ENCODE results near the gene CACNA1A.

The CACNA1A gene

DNA sequence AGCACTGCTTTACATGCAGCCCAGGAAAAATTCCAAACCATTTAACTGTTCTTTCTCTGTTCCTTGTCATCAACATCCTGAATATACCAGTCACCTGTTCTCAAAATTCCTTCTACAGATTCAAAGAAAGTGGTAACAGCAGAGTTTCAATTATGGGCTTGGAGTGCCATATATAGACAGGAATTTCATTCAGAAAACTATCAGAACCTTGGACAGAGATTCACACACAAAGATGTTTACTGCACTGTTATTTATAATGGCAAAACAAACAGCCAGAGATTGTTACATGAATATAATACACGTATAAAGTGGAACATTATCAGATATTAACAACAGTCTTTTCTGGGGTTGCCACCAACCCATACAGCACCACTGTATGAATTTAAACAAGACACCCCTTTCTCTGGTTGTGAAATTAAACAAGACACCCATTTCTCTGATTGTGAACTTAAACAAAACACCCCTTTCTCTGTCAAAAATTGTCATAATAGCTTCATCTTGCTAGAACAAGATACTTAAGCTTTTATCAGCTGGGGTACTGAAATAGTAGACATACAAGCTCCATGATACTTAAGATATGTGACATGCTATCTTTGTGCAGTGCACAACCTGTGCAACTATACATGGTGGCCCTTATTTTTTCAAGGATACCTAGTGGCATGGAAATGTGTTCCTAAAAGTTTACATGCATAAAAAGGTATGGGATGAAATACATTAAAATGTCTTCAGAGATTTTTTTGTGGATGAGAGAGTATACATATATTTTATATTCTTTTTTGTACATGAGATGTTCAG lies 12.6 kb downstream of the CACNA1A start:
- DNase-seq (ENCODE audit: low read depth), result no peak

DNA sequence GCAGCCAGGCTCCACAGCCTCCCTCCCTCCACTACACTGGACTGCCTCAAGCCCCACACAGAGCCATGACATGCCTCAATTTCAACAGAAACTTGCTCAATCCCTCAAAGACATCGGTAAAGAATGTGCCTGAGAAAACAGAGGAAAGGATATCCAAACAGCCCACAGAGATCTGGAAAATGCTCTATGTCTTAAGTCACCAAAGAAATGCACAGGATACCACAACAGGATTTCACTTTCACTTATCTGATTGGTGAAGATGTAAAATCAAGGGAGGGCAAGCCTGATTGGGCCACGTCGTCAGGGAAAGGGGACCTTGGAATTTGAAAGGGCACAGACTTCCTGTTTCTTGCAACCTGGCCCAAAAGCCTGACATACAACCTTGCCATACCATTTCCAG lies 14.2 kb downstream of the CACNA1A start:
- DNase-seq (ENCODE audit: low read depth), result no peak

DNA sequence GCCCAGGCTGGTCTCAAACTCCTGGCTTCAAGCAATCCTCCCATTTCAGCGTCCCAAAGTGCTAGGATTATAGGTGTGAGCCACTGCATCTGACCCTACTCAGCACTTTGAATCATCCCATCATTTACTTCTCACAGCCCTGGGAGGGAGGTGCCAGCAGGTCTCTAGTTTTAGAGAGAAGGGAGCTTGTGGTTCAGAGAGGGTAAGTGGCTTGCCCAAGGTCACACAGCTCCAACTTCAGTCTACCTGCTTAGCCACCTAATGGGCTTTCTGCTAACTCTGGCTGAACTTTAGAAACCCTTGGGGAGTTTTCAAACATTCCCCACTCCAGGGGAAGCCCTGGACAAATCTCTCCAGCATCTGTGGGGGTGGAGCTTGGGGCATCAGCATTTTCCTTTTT lies 18.3 kb downstream of the CACNA1A start:
- DNase-seq (ENCODE audit: low read depth), result no peak

DNA sequence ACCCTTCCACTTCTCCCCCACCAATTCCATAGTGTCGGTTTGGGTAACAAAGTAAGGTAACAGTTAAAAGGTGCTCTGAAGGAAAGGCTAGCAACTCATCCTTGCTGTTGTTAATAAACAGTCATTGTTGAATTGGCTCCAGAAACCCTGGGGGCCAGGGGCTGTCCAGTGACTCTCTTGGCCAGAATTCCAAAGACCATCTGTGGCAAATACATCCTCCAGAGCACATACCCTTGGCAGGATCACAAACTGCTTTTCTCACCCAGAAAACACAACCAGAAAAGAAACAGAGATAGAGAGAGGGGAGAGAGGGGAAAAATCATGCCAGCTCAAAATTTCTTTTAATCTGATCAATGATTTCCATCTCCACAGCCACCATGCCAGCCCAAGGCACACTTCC lies 22.1 kb downstream of the CACNA1A start:
- DNase-seq (ENCODE audit: low read depth), result no peak

DNA sequence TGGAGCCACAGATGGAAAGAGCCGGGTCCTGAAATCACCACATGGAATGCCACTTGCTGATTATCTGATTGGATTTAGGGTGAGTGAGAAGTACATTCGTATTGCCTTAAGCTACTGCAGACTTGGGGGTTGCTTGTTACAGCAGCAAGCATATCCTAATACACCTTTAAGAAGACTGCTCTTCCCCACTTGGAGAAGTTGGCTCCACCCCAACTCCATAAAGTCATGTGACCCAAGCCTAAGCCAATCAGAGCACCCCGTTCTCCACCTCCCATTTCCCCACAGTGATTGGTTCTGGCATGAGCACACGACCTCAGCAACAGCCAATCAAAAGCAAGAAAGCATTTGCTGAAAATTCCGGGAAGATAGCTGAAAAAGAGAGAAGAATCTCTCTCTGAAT lies 23.1 kb downstream of the CACNA1A start:
- no peak for DNase-seq (ENCODE audit: low read depth)

DNA sequence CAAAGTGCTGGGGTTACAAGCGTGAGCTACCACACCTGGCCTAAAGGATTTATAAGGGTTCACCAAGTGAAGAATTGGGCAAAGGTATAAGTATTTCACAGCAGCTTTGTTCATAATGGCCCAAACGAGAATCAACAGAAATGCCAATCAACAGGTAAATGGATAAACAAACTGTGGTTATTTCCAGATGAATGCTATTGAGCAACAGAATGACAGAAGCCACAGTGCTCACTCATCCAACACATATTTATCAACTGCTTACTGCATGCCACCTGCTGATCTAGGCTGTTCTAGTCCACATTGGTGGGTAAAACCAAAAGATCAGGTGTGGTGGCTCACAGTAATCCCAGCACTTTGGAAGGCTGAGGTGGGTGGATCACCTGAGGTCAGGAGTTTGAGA lies 27.7 kb downstream of the CACNA1A start:
- no peak for DNase-seq (ENCODE audit: low read depth)

DNA sequence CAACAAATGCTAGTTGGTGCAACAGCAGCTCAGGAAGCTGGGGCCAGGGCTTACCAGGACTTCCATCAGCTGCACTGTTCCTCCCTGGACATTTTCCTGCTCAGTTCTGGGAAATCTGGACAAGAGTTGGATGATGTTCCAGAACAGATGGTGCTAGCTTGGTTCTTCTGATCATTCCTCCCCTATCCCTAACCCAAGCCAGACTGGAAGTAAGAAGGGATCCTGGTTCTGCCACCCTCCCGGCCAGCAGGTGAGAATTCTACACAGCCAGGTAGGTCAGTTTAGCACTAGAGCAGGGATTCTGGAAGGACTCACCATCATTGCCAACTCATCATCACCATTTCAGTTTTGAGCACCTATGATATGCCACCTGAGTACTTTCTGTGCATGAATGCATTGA lies 30.2 kb downstream of the CACNA1A start:
- DNase-seq (ENCODE audit: low read depth), result no peak

DNA sequence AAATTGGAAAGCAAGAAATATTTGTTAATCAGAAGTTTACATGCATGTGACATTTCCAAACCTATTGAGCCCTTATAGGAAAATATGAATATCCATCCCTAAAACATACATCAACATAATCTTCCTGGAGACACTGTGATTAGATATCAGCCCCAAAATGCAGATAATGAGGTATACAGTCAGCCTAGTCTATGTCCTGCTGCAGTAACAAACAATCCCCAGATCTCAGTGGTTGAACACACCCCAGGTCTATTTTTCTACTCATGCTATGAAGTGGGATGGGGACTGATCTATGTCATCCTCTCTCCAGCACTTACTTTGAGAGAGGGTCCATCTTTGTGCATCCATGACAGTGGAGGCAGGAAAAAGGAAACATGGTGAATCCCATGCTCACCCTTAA lies 31.2 kb downstream of the CACNA1A start:
- DNase-seq (ENCODE audit: low read depth), result no peak

DNA sequence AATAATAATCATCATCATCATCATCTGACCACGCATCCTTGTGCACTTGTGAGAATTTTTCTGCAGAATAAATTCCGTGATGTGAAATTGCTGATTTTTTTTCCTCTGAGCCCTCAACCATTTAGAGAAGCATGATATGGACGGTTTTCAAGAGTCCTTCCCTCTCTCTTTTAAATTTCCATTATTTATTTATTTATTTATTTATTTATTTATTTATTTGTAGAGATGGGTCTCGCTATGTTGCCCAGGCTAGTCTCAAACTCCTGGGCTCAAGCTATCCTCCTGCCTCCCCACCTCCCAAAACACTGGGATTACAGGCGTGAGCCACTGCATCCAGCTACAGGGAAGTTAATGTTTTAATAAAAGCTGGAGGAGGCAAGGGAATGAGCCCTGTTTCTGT lies 39.6 kb downstream of the CACNA1A start:
- DNase-seq (ENCODE audit: low read depth), result no peak

DNA sequence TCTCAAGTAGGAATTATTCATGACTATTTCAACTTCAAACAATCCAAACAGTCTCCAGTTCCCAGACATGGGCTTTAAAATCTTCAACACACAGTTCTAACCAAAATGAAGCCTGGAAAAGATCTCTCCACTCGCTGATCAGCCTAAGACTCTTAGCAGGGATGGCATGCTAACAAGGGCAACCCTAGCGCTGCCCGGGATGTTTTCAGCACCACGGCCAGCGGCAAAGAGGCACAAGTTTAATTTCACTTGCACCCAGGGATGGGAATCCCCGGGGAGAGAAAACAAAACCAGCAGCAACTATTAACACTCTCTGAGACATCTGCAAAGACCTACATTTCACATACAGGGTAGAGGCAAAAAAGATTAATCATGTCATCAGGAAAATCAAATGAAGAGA lies 43.0 kb downstream of the CACNA1A start:
- DNase-seq (ENCODE audit: low read depth), result no peak

DNA sequence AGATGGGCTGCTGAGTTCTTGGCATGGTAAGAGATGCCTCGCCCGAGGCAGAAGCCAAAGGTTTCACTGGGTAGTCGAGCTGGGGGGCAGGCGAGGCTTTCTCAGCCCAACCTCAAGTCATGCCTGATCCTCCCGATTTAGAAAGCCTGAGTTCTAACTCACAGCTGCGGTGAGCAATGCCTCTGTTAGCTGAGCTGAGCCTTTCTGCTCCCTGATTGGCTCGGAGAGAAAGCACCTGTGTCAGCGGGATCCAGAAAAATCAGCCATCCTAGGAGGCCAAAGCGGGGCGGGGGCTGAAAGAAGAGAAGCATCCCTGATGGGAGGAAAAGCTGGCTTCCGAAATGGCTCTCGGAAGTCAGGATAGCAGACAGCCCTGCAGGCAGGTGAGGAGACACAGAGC lies 44.7 kb downstream of the CACNA1A start:
- DNase-seq (ENCODE audit: low read depth), result no peak

DNA sequence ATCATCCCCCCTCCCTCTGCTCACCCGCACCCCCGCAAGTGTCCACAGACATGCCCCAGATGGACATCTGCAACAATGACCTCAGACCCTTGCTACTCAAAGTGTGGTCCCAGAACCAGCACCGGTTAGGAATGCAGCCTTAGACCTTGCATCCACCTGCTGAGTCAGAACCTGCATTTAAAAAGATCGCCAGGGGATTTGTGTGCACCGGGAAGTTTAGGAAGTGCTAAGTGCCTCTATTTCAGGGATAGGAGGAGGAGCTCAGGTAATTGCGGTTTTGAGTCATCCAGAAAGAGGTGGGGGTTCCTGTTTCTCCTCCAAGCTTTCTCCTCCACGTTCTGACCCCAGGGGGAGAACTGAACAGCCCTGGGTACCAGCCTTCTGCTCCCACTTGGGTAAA lies 46.2 kb downstream of the CACNA1A start:
- no peak for DNase-seq (ENCODE audit: low read depth)

DNA sequence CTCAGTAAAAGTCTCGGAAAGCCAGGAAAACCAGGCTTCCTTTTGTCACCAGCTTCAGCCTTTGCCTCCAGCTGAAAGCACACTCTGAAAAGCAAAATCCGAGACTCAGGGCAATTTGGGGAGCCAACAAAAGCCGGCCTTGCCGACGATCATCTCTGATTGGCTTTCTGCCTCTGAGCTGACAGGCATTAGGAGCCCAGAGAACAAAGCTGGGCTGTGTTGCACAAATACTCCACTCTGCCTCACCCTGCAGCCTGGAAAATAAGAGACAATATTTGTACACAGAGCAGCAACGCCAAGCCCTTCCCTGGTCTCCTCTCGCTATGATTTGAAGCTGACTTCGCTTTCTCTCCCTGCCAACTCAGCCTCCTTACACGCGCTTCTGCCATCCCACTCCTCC lies 46.9 kb downstream of the CACNA1A start:
- no peak for DNase-seq (ENCODE audit: low read depth)

DNA sequence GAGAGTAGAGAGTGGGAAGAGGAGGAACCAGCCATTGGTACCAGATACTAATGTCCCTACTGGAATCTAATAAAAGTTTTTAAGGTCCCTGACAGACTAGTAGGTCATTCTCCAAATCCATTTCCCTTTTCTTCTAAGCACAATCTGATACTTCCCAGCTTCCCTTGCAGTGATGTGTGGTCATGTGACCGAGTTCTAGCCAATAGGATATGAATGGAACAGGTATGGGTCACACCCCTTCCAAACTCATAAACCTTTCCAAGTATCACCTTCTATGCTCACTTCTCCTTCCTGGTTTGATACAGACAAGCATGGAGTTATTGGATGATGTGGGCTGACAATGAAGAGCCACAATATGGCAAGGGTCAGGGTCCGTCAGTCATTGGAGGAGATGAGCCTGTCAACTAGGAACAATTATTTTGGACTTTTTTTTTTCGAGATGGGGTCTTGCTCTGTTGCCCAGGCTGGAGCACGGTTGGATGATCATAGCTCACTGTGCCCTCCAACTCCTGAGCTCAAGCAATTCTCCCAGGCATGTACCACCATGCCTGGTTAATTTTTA lies 54.8 kb downstream of the CACNA1A start:
- DNase-seq (ENCODE audit: low read depth), result no peak

DNA sequence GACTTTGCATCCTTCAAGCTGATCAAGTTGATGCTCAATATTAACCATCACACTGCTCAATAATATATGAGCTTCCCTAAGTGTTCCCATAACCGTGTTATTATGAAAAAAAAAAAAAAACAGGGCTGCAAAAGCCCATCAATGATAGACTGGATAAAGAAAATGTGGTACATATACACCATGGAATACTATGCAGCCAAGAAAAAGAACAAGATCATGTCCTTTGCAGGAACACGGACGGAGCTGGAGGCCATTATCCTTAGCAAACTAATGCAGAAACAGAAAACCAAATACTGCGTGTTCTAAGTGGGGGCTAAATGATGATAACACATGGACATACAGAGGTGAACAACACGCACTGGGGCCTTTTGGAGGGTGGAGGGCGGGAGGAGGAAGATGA lies 58.3 kb downstream of the CACNA1A start:
- DNase-seq (ENCODE audit: low read depth), result no peak

DNA sequence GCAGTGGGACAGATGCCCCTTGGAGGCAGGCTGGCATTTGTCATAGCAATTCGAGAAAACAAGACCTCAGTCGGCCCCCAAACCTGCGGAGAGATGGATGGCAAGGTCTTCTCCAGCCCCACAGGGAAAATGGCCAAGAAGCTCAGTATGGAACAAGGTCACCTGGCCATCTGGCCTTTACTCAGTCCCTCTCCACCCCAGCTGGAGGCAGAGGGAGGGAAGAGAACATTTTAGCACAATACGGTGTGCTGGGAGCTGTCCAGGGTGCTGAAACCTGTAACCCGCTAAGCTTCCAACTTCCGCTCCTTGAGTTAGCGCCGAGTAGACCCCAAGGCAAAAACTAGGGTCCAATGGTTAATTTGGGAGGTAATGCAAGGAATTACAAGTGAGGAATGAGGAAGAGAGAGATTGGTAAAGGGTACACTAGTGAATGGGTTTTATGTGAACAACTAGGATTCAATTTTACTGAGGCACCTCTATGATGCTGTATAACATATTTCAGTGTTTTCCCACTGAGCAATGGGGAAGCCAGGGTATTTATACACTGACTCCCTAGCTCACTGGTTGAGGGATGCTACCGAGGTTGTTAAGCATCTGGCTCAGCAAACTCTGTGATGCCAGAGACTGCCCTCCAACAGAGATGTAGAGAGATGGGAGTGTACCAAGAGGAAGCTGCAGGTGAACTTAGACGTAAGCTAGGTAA lies 64.3 kb downstream of the CACNA1A start:
- DNase-seq (ENCODE audit: low read depth), result peak; percentile 23

DNA sequence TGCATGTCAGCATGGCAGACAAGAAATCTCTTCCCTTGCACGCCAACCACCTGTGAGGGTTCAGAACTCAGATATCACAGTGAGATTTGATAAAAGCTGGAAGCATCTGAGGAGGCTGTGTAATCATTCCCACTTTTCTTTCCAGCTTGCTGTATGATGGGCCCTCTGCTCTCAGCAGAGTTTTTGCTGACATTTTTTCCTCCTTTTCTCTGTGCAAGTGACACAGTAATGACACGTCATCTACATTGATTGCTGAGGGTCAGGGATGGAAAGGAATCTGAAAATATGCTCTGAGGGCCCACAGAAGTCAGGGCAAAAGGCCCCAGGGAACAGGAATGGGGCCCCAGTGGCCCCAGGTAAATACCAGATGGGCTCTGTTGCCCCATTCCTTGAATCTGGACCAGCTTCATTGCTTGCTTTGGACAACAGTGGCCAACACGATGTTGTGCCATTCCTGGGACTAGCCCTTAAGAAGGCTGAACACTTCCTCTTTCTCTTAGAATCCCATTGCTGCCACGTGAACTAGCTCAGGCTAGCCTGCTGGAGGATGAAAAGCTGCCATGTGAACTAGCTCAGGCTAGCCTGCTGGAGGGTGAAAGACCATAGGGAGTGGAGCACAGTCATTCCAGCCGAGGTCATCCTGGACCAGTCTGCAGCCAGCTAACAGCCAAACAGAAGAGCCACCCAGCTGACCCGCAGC lies 68.2 kb downstream of the CACNA1A start:
- no peak for DNase-seq (ENCODE audit: low read depth)

DNA sequence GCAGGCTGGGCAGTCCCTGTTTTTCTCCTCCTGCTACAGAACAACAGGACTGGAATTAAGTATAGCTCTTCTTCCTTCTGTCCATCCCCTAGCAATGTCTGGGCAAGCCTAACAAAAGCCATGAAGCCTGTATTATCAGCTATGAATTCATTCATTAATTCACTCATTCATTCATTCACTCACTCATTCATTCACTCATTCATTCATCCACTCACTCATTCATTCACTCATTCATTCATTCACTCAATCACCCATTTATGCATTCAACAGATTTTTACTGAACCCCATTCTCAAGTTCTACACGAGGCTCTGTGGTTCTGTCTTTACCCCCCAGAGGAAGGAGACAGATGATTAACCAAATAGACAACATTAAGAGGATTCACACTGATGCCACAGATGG lies 69.9 kb downstream of the CACNA1A start:
- no peak for DNase-seq (ENCODE audit: low read depth)

DNA sequence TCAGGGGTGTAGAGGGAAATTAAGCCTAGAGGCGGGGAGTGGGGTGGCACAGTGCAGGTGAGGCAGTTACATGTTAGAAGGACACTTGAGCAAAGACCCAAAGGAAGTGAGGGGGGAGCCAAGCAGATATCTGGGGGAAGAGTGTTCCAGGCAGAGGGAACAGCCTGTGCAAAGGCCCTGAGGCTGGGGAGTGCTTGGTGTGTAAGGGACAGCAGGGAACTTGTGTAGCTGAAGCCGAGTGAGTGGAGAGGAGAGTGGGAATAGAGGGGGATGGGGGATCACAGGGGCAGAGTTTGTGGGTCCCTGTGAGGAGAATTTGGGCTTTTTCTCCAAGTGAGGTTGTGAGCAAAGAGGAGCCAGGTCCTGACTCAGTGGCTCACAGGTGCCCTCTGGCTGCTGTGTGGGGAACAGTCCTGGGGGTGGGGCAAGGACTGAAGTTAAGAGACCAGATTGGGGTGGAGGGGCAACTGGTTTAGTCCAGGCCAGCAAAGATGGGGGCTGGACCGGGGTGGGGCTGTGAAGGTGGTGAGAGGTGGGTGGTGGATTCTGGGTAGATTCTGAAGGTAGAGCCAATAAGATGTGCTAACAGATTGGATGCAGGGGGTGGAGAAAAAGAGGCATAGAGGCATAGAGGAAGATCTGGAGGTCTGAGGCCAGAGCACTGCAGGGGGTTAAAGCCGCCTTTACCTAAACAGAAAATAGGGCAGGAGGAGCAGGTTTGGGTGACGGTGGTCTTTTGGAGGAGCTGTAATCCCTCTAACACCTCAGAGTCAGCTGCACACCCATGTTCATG lies 75.3 kb downstream of the CACNA1A start:
- DNase-seq (ENCODE audit: low read depth), result peak; percentile 41

DNA sequence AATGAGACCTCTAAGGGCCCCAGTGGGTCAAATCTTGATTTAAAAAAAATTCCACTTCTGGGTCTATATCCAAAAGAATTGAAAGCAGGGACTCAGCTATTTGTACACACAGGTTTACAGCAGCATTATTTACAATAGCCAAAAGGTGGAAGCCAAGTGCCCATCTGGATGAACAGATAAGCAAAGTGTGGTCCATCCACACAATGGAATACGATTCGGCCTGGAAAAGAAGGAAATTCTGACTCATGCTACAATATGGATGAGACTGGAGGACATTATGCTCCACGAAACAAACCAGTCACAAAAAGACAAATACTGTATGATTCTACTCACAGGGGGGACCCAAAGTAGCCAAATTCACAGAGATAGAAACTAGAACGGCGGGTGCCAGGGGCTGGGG lies 76.7 kb downstream of the CACNA1A start:
- DNase-seq (ENCODE audit: low read depth), result no peak

DNA sequence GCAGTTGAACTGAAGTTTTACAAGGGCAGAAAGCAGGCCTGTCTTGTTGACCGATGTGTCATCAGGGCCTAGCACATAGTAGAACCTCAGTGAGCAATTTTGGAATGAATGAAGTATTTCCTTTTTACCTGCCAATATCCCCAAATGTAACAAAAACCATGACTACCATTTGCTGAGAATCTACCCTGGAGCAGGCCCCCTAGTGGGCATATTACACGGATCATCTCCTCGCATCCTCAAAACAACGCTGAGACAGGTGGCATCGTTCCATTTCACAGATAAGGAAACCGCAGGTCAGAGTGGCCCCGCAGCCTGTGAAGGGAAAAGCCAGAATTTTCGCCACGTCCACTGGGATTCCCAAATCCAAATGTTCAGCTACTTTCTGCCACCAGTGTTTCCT lies 77.9 kb downstream of the CACNA1A start:
- DNase-seq (ENCODE audit: low read depth), result no peak
